ENCODE measurements around the gene RBM41.

GRCh38 chrX:107123750-107124149, 5.1 kb upstream of the RBM41 start:
- TF ChIP-seq POLR2A (IDR thresholded peaks at IDR 0.05; ENCODE audit: low read length) (no peak), GATA1 (IDR thresholded peaks at IDR 0.05; ENCODE audit: low read depth, low read length) (no peak)
